ENCODE results near the gene CTNNBL1. TPM values are rescaled to one million over a fixed set of nuclear protein-coding genes. Genes with fewer than 3 reads are reported as not detected.

Gene CTNNBL1
- total RNA-seq, 1 experiment from 2014 or later: 55.4 TPM

GRCh38 chr20:37729909-37730308, 36.1 kb downstream of the CTNNBL1 start:
- no peak for ATAC-seq
- H3K27ac ChIP-seq (ENCODE audit: low read depth, low read length): no peak overlapping the region
- DNase-seq (ENCODE audit: low read depth, low spot score): no peak
- BruUV-seq (replicated peaks): no TSS peak
- CTCF ChIA-PET: no interaction called here
- POLR2A ChIA-PET: no interaction called here
- no peaks in the 10 kb centered on the region for H3K27me3 ChIP-seq (ENCODE audit: insufficient read depth, low read length)
- intact Hi-C loops (cut with micrococcal nuclease): no loop called here
- H3K9ac ChIP-seq (ENCODE audit: low read length): no peak overlapping the region
- H4K20me1 ChIP-seq (ENCODE audit: insufficient read depth): no peaks in the 10 kb centered on the region
- H2AFZ ChIP-seq (ENCODE audit: low read depth, low read length, poor library complexity, severe bottlenecking): no peak overlapping the region
- no peaks in the 10 kb centered on the region for H3K9me3 ChIP-seq (ENCODE audit: control insufficient read depth in 1 of 2, insufficient read depth in 1 of 2, low read depth in 1 of 2, low read length in 2 of 2)
- peaks cover 29% of the 10 kb centered on the region; the same call in 1 of the 2 replicates for H3K79me2 ChIP-seq (ENCODE audit: insufficient read depth, low read length)
- H3K4me3 ChIP-seq (replicated peaks in 1 of 2; ENCODE audit: low read depth in 1 of 2, low read length in 2 of 2): no peak overlapping the region
- TF ChIP-seq EZH2phosphoT487 (IDR thresholded peaks at IDR 0.05; ENCODE audit: borderline replicate concordance): no peak
- TF ChIP-seq EGR1 (IDR thresholded peaks at IDR 0.05; ENCODE audit: low read depth): no peak
- no peaks in the 10 kb centered on the region for H3K4me1 ChIP-seq (ENCODE audit: control insufficient read depth in 1 of 2, insufficient read depth in 2 of 2, low read length in 2 of 2)
- no peaks in the 10 kb centered on the region for H3K9me2 ChIP-seq (ENCODE audit: insufficient read depth)
- RAD21 ChIA-PET (ENCODE audit: low non-redundant PET in 1 of 2, low total read pairs in 2 of 2, uncharacterized antibody in 2 of 2, unreplicated experiment in 2 of 2): no interaction called here
- no peak overlapping the region for H3K4me2 ChIP-seq (ENCODE audit: low read length)
- H3K36me3 ChIP-seq (ENCODE audit: control insufficient read depth in 1 of 2, insufficient read depth in 2 of 2, low read length in 2 of 2): no peaks in the 10 kb centered on the region

GRCh38 chr20:37733416-37733815, 39.6 kb downstream of the CTNNBL1 start:
- TF ChIP-seq ZNF274 (IDR thresholded peaks at IDR 0.05; ENCODE audit: low read depth, low read length) (no peak), FOSL1 (IDR thresholded peaks at IDR 0.05; ENCODE audit: low read depth) (no peak), ZFX (IDR thresholded peaks at IDR 0.05) (no peak), ATF3 (IDR thresholded peaks at IDR 0.05) (no peak), POLR2AphosphoS5 (IDR thresholded peaks at IDR 0.05; ENCODE audit: low read depth, low read length) (no peak), TCF7L2 (IDR thresholded peaks at IDR 0.05; ENCODE audit: borderline replicate concordance, extremely low read depth, insufficient read depth, insufficient read length) (no peak), ELF1 (IDR thresholded peaks at IDR 0.05; ENCODE audit: borderline replicate concordance, low read depth) (no peak), YY1 (IDR thresholded peaks at IDR 0.05; ENCODE audit: extremely low read depth, insufficient replicate concordance, low read depth, low read length) (no peak)
- no peaks in the 10 kb centered on the region for H4K20me1 ChIP-seq (ENCODE audit: insufficient read depth)
- ChIA-PET RAD21 (ENCODE audit: low non-redundant PET in 1 of 2, low total read pairs in 2 of 2, uncharacterized antibody in 2 of 2, unreplicated experiment in 2 of 2) (no interaction called here), CTCF (no interaction called here), POLR2A (interaction anchor here (0.8 kb wide), 1 partner anchor 39 kb away, joined by 4 read pairs; no protein-coding TSS in a partner anchor)
- H3K9ac ChIP-seq (ENCODE audit: low read length): no peak overlapping the region
- H2AFZ ChIP-seq (ENCODE audit: low read depth, low read length, poor library complexity, severe bottlenecking): no peak overlapping the region
- no peaks in the 10 kb centered on the region for H3K9me3 ChIP-seq (ENCODE audit: control insufficient read depth in 1 of 2, insufficient read depth in 1 of 2, low read depth in 1 of 2, low read length in 2 of 2)
- intact Hi-C loops (cut with micrococcal nuclease): no loop called here
- no peaks in the 10 kb centered on the region for H3K4me1 ChIP-seq (ENCODE audit: control insufficient read depth in 1 of 2, insufficient read depth in 2 of 2, low read length in 2 of 2)
- H3K4me2 ChIP-seq (ENCODE audit: low read length): no peak overlapping the region
- peaks cover 21% of the 10 kb centered on the region; the same call in 1 of the 2 replicates for H3K79me2 ChIP-seq (ENCODE audit: insufficient read depth, low read length)
- no TSS peak for BruUV-seq (replicated peaks)
- DNase-seq (ENCODE audit: low read depth, low spot score) (no peak), ATAC-seq (no peak)
- no peak overlapping the region for H3K4me3 ChIP-seq (replicated peaks in 1 of 2; ENCODE audit: low read depth in 1 of 2, low read length in 2 of 2)
- H3K27ac ChIP-seq (ENCODE audit: low read depth, low read length): no peak overlapping the region
- H3K9me2 ChIP-seq (ENCODE audit: insufficient read depth): no peaks in the 10 kb centered on the region
- H3K36me3 ChIP-seq (ENCODE audit: control insufficient read depth in 1 of 2, insufficient read depth in 2 of 2, low read length in 2 of 2): peaks cover 0 to 7% of the 10 kb centered on the region in 2 experiments; a peak in 1 of 4 replicates
- no peaks in the 10 kb centered on the region for H3K27me3 ChIP-seq (ENCODE audit: insufficient read depth, low read length)

All from HCT116 (cell line).